ENCODE data around the gene CEP89.
"Not testable (repeated sequence)": the region's sequence is repeated elsewhere in the genome, so short reads cannot be mapped to it uniquely, and the experiment has no call there.

The CEP89 gene

GRCh38 chr19:32868206-32868950 lies 103.4 kb downstream of the CEP89 start:
- no peak for DNase-seq

- not testable (repeated sequence) for DNase-seq
Measured at GRCh38 chr19:32867436-32867835, 104.3 kb downstream of the CEP89 start.

GRCh38 chr19:32866564-32867265 lies 105.0 kb downstream of the CEP89 start:
- no peak for DNase-seq

DNA sequence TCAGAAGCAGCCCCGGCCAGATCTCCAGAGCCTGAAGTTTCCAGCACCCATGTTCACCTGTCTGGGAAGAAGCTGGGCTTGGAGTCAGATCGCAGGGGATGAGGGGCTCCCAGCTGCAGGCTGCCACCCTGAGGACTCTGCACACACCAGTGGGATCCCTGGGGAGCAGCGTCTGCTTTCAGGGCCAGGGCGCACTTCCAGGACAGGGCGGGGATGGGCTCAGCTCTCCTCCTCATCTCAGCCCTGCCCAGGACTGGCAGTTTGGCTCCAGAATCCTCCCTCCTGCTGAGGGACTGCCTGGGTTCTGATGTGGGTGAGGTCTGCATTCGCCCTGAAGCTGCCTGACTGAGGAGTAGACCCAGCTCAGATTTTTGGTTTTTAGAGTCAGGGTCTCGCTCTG lies 105.7 kb downstream of the CEP89 start:
- DNase-seq = no peak

DNA sequence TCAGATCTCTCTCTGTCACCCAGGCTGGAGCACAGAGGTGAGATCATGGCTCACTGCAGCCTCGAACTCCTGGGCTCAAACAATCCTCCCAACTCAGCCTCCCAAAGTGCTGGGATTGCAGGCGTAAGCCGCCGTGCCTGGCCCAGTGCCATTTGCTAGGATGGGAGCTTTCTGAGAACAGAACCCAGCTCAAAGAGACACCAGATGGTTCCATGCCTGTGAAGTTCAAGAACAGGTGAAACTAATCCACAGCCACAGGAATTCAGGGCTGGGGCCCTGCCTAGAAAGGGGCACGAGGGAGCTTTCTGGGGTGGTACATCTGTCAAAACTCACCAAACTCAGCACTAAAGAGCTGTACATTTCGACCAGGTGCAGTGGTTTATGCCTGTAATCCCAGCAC lies 106.4 kb downstream of the CEP89 start:
- no peak for DNase-seq

DNA sequence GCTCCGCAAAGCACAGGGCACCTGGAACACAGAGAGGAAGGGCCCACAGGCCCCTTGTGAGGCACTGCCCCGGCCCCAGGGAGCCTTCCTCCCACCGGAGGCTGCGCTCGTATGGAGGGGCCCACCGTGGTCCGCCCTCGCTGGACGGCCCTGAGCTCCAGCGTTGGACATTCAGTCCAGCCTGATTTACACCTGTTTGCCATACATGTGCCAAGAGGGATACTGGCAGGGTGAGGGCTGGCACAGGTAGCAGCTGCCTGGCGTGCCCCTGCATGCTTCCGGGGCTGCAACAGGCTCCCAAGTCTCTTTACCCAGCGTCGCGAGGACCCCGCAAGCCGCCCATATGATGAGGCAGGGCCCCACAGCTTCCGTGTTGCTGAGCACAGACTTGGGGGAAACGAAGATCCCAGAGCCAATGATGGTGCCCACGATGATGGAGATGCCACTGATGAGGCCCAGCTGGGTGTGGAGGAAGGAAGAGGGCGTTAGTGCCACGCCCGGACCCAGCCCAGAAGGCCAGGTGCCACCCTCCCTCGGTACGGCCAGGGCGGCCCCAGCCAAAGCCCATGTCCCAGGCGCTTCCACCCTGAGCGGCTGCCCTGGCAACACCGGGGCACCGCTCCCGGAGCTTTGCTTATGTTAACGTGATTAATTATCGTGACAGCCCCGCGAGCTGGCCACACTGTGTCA lies 107.3 kb downstream of the CEP89 start:
- no peak for DNase-seq

DNA sequence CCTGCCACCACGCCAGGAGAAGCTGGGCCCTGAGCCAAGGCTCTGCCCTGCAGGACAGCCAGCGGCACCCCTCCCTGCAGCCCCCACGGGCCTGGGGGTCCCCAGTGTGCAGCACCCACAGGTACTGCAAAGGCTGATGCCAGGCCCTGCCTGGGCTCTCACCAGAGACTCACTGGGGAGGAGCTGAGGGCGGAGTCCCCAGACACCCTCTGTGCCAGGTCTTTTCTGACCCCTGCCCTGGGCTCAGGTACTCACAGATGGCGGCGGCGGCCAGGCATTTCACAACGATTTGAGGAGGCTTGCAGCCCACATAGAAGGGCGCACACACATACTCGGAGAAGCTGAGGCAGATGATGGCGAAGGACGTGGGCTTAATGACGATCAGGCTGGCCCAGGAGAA lies 107.9 kb downstream of the CEP89 start:
- no peak for DNase-seq

GRCh38 chr19:32863301-32863700 lies 108.5 kb downstream of the CEP89 start:
- no peak for DNase-seq

DNA sequence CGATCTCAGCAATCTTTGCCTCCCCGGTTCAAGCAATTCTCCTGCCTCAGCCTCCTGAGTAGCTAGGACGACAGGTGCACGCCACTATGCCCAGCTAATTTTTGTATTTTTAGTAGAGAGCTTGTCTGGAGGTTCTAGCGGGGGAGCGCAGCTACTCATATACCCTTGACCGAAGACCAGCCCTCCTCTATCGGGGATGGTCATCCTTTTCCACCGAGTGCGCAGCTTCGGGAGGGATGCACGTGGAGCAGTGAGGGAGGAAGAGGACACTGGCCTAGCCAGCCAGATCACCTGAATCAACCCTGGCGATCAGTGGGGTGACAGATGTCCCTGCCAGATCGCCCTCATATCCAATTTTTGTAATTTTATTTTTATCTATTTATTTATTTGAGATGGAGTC lies 109.0 kb downstream of the CEP89 start:
- DNase-seq = no peak

DNA sequence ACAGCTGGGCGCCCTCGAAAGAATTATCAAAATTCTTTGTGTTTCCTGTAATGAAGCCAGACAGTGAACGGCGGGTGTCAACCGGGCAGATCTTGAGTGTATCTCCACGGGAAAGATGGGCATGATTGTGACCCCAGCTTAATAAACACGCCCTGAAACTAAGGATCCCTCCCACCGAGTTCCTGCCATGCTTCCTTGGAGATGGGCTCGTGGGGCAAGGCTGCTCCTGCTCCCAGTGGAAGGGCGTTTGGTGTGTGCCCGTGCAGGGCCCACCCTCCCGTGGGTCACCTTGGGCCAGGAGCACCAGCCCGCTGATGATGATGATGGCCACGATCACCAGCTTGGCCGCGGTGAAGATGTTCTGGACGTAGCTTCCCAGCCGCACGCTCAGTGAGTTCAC lies 109.6 kb downstream of the CEP89 start:
- DNase-seq = no peak

- DNase-seq = no peak
Measured at GRCh38 chr19:32861596-32861995, 110.2 kb downstream of the CEP89 start.

DNA sequence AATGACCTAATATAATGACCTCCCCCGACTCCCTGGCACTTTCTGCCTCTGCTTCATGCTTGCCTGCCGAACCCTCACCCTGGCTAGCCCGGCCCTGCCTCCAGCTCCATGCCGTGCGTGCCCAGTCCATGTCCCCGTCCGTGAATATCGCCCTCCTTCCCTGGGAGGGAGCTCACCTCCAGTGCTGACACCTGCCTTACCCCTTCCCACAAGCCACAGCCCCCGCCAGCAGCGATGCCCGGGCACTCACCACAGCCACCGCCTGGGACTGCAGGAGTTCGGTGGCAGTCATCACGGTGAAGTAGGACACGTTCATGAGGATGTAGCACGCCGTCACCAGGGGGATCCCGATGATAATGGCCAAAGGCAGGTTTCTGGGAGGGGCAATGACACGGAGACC lies 112.2 kb downstream of the CEP89 start:
- DNase-seq = no peak

GRCh38 chr19:32858559-32858958 lies 113.2 kb downstream of the CEP89 start:
- DNase-seq = no peak

- DNase-seq = no peak
Measured at GRCh38 chr19:32858155-32858554, 113.6 kb downstream of the CEP89 start.

- DNase-seq = no peak
Measured at GRCh38 chr19:32857584-32857983, 114.2 kb downstream of the CEP89 start.

- DNase-seq = not testable (repeated sequence)
Measured at GRCh38 chr19:32856818-32857217, 114.9 kb downstream of the CEP89 start.

GRCh38 chr19:32852216-32852615 lies 119.5 kb downstream of the CEP89 start:
- DNase-seq = no peak

GRCh38 chr19:32848035-32848434 lies 123.7 kb downstream of the CEP89 start:
- not testable (repeated sequence) for DNase-seq

GRCh38 chr19:32843716-32844245 lies 128.0 kb downstream of the CEP89 start:
- no peak for DNase-seq

DNA sequence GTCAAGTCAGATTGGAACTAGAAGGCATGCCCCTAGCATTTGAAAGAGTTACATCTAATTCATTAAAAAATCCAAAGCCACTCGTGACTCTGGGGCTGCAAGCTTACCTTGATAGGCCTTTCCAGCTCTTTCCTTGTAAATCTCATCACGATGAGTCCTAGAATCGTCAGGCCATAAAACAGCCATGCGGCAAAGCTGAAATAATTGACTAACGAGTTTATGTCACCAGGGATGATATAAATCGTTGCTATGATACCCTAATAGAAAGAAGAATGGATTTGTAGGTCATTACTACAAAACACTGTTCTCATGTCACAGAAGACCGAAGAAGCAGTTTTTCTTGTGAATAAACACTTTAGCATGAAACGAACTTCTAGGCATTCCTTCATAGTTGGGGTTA lies 129.7 kb downstream of the CEP89 start:
- no peak for DNase-seq

- no peak for DNase-seq
Measured at GRCh38 chr19:32837531-32837930, 134.2 kb downstream of the CEP89 start.

- not testable (repeated sequence) for DNase-seq
Measured at GRCh38 chr19:32833388-32833787, 138.4 kb downstream of the CEP89 start.

GRCh38 chr19:32832825-32833224 lies 138.9 kb downstream of the CEP89 start:
- DNase-seq = not testable (repeated sequence)

GRCh38 chr19:32832094-32832493 lies 139.7 kb downstream of the CEP89 start:
- not testable (repeated sequence) for DNase-seq
